NCI-H146 (cell line): ENCODE data around the gene GCK.
"Not testable (repeated sequence)": the region's sequence is repeated elsewhere in the genome, so short reads cannot be mapped to it uniquely, and the experiment has no call there.

Experiments used
- DNase-seq: peaks from one replicate; lab custom pipeline; 2025; lab: John Stamatoyannopoulos, UW

The GCK gene

DNA sequence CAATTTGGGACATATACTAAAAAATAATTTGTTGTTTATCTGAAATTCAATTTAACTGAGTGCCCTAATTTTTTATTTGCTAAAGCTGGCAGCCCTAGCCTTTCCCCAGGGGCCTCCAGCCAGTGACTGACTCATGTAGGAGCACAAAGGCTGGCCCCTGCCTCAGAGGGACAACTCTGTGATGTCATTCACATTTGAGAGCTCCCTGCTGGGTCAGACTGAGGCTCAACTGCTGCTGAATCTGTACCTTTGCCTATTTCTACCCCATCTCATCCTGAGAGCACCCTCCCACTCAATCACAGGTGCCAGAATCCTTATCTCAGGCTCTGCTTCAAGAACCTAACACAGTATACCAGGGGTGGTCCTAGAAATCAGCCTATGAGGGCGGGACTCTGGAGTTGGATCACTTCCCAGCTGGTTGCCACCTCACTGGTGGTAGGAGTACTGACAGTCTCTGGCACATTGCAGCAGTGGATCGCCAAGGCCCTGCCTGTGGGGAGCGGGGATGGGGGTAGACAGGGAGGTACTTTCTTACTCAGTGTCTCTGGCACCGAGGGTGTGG is 11.6 kb downstream of the GCK start:
- DNase-seq = peak; percentile 7

DNA sequence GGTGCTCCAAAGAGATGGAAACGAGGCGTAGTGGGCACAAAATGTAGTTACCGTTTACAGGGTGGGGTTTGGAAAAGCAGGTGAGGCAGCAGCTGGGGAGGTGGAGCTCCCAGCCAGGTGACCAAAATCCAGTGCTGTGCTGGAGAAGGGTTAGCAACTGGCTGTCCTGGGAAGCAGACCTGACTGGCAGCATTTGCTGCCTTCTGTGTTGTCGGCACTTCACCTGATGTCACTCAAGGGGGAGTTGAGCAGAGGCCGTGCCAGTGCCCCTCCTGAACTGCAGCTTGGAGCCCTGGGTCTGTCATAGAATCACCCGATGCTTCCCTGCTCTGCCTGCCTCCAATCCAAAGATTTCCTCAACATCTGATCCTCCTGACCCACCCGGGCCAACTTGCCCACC is 12.8 kb downstream of the GCK start:
- DNase-seq = no peak

- no peak for DNase-seq
These were observed 13.5 kb downstream of the GCK start for GRCh38 chr7:44175730-44176129.

- DNase-seq = not testable (repeated sequence)
These were observed 14.6 kb downstream of the GCK start for GRCh38 chr7:44174694-44174948.

- no peak for DNase-seq
These were observed 15.1 kb downstream of the GCK start for GRCh38 chr7:44173911-44174693.

DNA sequence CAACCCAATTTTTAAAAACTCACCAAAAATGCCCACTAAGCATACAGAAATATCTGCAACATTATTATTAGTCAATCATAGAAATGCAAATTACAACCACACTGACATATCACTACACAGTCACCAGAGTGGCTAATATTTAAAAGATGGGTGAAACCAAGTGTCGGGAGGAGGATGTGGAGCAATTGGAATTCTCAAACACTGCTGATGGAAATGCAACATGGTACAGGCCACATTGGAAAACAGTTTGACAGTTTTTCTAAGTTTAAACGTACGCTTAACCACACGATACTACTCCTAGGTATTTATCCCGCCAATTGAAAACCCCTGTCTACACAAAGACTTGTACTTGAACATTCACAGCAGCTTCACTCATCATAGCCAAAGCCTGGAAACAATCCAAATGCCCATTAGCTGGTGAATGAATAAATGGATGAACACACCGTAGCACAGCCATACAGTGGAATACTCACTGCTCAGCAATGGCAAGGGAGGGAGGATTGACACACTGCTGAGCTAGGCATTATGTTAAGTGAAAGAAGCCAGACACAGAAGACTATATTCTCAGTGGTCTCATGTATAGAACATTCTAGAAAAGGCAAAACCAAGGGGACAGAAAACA is 16.3 kb downstream of the GCK start:
- DNase-seq = no peak

DNA sequence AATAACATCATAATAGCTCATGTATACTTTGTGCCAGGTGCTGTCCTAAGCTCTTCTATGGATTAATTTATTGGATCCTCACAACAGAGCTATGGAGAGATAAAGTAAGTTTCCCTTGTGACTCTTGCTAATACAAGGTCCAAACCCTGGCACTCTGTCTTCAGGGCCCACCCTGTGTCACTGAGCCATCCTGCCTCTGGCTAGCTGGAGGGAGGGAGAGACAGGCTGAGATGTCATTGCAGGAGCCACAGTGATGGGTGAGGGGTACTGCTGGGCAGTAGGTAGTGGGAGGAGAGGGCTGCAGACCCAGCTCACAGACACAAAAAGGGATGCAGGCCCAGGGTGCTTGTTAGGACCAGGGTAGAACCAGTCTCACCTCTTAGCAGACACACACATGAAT is 16.9 kb downstream of the GCK start:
- DNase-seq = no peak

- DNase-seq = not testable (repeated sequence)
These were observed 17.3 kb downstream of the GCK start for GRCh38 chr7:44171901-44172300.

DNA sequence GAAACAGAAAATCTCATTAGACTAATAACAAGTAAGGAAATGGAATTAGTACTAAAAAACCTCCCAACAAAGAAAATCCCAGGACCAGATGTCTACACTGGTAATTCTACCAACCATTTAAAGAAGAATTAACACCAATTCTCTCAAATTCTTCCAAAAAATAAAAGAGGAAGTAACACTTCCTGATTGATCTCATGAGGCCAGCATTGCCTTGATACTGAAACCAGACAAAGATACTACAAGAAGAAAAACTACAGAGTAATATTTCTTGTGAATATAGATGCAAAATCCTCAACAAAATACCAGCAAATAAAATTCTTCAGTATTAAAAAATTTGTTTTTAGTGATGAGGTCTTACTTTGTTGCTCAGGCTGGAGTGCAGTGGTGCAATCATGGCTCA is 21.3 kb downstream of the GCK start:
- DNase-seq = no peak

GRCh38 chr7:44163591-44163990 is 25.6 kb downstream of the GCK start:
- peak; percentile 68 for DNase-seq

GRCh38 chr7:44162785-44163395 is 26.3 kb downstream of the GCK start:
- DNase-seq = no peak

GRCh38 chr7:44162179-44162578 is 27.1 kb downstream of the GCK start:
- no peak for DNase-seq

GRCh38 chr7:44161371-44161770 is 27.9 kb downstream of the GCK start:
- no peak for DNase-seq

GRCh38 chr7:44159824-44160630 is 29.2 kb downstream of the GCK start:
- DNase-seq = no peak

DNA sequence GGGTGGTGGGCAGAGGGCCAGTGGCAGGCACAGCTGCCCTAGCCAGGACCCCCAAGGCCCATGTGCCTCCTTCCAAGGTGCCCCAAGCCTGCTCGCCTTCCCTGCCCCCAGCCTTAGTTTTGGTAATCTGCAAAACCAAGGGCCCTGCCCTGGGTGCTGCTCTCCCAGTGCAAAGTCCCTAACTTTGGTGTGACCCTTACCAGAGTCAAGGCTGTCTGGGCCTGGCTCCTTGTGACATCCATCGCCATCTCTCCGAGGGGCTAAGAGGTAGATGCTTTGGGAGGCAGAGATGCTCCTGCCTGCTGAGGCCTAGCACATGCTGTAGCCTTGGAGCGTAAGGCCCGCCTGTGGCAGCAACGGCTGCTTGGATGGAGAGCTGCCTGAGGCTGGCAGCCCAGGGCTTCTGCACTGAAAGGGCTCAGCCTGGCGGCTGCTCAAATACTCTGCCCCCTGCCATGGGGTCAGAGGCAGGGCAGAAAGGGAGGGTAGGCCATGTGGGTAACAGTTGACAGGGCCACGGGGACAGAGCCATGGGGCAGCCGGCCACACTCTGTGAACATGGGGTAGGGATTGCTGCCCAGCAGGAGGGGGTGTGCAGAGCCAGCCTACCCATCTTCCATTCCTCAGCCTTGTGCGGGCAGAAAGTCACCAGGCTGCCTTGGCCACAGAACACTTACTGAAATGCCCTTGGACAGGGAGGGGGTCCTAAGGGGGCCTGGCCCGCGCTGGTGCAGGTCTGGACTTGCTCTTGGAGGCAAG is 30.2 kb downstream of the GCK start:
- DNase-seq = no peak

GRCh38 chr7:44158096-44158872 is 31.0 kb downstream of the GCK start:
- no peak for DNase-seq

DNA sequence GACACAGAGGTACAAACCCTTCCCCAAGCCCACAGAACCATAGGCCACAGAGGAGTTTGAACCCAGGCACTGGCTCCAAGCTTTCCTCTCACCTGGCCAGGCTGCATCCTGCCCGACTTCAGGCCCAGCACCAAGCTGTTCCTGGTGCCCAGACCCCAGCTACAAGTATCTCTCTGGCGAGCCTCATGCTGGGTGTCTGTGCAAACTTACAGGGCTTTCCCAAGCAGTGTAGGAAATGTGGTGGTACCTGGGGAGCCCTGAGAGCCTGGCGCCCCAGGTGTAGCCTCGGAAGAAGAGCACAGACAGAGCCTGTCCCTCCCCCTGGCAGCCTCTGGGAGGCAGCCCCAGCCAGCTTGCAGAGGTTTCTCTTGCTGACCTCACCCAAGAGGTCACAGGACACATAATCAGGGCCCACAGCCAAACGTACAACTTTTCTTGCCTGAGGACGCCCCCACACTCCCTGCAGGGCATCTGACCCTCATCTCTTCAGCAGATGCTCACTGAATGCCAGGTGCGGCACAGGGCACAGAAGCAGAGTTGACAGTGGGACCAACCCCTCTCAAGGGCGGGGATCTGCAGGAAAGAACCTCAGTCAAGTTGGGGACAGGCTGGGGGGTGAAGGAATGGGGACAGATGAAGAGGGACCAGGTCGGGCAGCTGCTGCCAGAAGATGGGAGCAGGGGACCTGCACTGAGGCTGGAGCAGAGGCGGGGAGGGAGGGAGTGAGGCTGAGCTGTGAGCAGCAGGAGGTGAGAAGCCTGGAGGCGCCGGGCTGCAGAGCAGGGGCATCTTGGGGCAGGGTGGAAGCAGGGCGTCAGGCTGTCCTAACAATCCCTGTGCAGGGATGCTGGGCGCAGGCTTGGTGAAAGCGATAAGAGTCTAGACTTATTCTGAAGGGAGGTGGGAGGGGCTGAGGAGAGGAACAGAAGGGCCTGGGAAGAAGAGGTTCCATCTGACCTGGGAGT is 31.8 kb downstream of the GCK start:
- DNase-seq = no peak

DNA sequence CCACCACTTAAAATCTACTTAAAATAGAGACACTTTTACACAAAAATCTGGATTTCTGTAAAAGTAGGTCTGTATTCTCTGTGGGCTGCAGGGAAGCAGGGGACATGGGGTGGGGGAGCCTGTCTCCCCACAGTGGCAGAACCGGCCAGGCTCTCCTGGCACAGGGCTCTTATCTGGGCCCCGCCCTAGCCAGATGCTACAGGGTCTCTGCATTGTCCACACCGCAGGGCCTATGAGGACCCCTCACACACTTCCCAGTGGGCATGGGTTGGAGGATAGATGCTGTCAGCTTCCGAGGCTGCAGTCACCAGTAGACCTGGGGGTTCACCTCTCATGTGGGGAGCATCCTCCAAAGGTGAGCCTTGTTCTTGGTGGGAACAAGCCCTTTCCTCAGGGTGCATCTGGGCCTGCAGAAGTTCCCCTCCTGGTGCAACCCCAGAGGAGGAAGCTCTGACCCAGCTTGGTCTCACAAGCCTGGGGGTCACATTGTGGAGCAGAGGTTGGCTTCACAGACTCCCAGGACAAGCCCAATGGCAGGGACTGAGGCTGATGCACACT is 32.7 kb downstream of the GCK start:
- DNase-seq = no peak
